IMR-90 (cell line): ENCODE measurements around the gene SMARCD1. TPM values are rescaled to one million over a fixed set of nuclear protein-coding genes. Genes with fewer than 3 reads are reported as not detected.

ENCODE experiments used
- ATAC-seq: fragments of 200-7000 bp; cut with Tn5 transposase; 2 replicates; pipeline ENCODE4 v1.9.1; 2020; ENCODE audit warnings: low read depth, mild to moderate bottlenecking, moderate library complexity
- BruUV-seq: library from RNA; stranded (reverse); fragments of 400-500 nt; replicated peaks from 2 replicates; lab custom pipeline; 2021; lab: Mats Ljungman, UMichigan
- CTCF ChIA-PET: fragments of 300-600 bp; formaldehyde crosslinking; extraction: SDS; loops from one replicate; lab custom pipeline; 2021; ENCODE audit warnings: antibody characterized with exemption; lab: Yijun Ruan, JAX
- POLR2A ChIA-PET: fragments of 300-600 bp; sonication (Branson Sonifier 250); formaldehyde crosslinking; loops from one replicate; lab custom pipeline; 2022; ENCODE audit warnings: antibody characterized with exemption; ENCODE audit not compliant: unreplicated experiment; lab: Charles Lee
- DNase-seq: peaks from one replicate; pipeline ENCODE4 v3.0.0; 2013
- H2AFZ ChIP-seq: replicated peaks from 2 replicates; pipeline ENCODE3; 2013; ENCODE audit warnings: low read length, mild to moderate bottlenecking; ENCODE audit not compliant: poor library complexity
- H2AK5ac ChIP-seq: 2 replicates; pipeline ENCODE4 v1.6.1; 2013; ENCODE audit warnings: low read depth, low read length, inconsistent platforms
- H2AK9ac ChIP-seq: replicated peaks from 2 replicates; pipeline ENCODE3; 2013; ENCODE audit warnings: mild to moderate bottlenecking, low read depth, low read length, moderate library complexity; ENCODE audit not compliant: poor library complexity
- H2BK120ac ChIP-seq: 2 replicates; pipeline ENCODE4 v1.6.1; 2013; ENCODE audit warnings: low read depth, low read length, inconsistent platforms
- H2BK15ac ChIP-seq: 3 replicates; pipeline ENCODE4 v1.6.1; 2013; ENCODE audit warnings: low read depth, low read length, inconsistent platforms
- H2BK20ac ChIP-seq: 2 replicates; pipeline ENCODE4 v1.6.1; 2013; ENCODE audit warnings: low read depth, mild to moderate bottlenecking, inconsistent platforms, low read length, moderate library complexity
- H2BK5ac ChIP-seq: 2 replicates; pipeline ENCODE4 v1.6.1; 2013; ENCODE audit warnings: mild to moderate bottlenecking, low read depth, low read length, inconsistent platforms; ENCODE audit not compliant: poor library complexity, severe bottlenecking
- H3K14ac ChIP-seq: replicated peaks from 2 replicates; pipeline ENCODE4 v1.6.1; 2013; ENCODE audit warnings: low read depth, low read length, inconsistent platforms
- H3K18ac ChIP-seq: 2 replicates; pipeline ENCODE4 v1.6.1; 2013; ENCODE audit warnings: low read depth, low read length, control low read depth
- H3K23ac ChIP-seq: 2 replicates; pipeline ENCODE4 v1.6.1; 2013; ENCODE audit warnings: low read depth, low read length, inconsistent platforms
- H3K27ac ChIP-seq: 2 replicates; pipeline ENCODE4 v1.5.1; 2013; ENCODE audit warnings: mild to moderate bottlenecking, control low read depth, low read length; ENCODE audit not compliant: insufficient read depth
- H3K27me3 ChIP-seq: 2 replicates; pipeline ENCODE4 v1.6.1; 2013; ENCODE audit warnings: low read length; ENCODE audit not compliant: control insufficient read depth, insufficient read depth
- H3K36me3 ChIP-seq: 2 replicates; pipeline ENCODE4 v1.6.1; 2013; ENCODE audit warnings: low read length, mixed read lengths; ENCODE audit not compliant: control insufficient read depth, insufficient read depth
- H3K4ac ChIP-seq: 2 replicates; pipeline ENCODE4 v1.6.1; 2013; ENCODE audit warnings: low read depth, low read length, inconsistent platforms
- H3K4me1 ChIP-seq: 2 replicates; pipeline ENCODE4 v1.6.1; 2013; ENCODE audit warnings: low read length, mixed read lengths; ENCODE audit not compliant: control insufficient read depth, insufficient read depth
- H3K4me2 ChIP-seq: 2 replicates; pipeline ENCODE4 v1.6.1; 2013; ENCODE audit warnings: low read depth, mild to moderate bottlenecking, control low read depth, low read length, moderate library complexity
- H3K4me3 ChIP-seq: 2 replicates; pipeline ENCODE4 v1.5.1; 2013; ENCODE audit warnings: low read depth, mild to moderate bottlenecking, control low read depth, low read length, moderate library complexity; ENCODE audit not compliant: insufficient read depth
- H3K56ac ChIP-seq: 2 replicates; pipeline ENCODE4 v1.6.1; 2013; ENCODE audit warnings: low read length, inconsistent platforms; ENCODE audit not compliant: insufficient read depth; ENCODE audit errors: extremely low read depth
- H3K79me1 ChIP-seq, 2 experiments: 2 replicates each; pipeline ENCODE4 v1.6.1; 2013; ENCODE audit warnings: low read length in 2 of 2, inconsistent platforms in 1 of 2, low read depth in 1 of 2
- H3K9ac ChIP-seq: 2 replicates; pipeline ENCODE4 v1.6.1; 2013; ENCODE audit warnings: low read depth, low read length, control low read depth
- H3K9me1 ChIP-seq: 2 replicates; pipeline ENCODE4 v1.6.1; 2013; ENCODE audit warnings: low read length, inconsistent platforms; ENCODE audit not compliant: insufficient read depth
- H3K9me3 ChIP-seq: 2 replicates; pipeline ENCODE4 v1.6.1; 2013; ENCODE audit warnings: low read length; ENCODE audit not compliant: control insufficient read depth, insufficient read depth
- H4K20me1 ChIP-seq: 2 replicates; pipeline ENCODE4 v1.6.1; 2013; ENCODE audit warnings: low read length, inconsistent platforms; ENCODE audit not compliant: insufficient read depth
- H4K5ac ChIP-seq: 2 replicates; pipeline ENCODE4 v1.6.1; 2013; ENCODE audit warnings: mild to moderate bottlenecking, low read depth, low read length, control low read depth
- H4K8ac ChIP-seq, 2 experiments: 2 replicates each; pipeline ENCODE4 v1.6.1; 2013; ENCODE audit warnings: low read depth in 2 of 2, low read length in 2 of 2, control low read depth in 1 of 2, inconsistent platforms in 1 of 2
- H4K91ac ChIP-seq: 2 replicates; pipeline ENCODE4 v1.6.1; 2013; ENCODE audit warnings: low read depth, low read length, inconsistent platforms; ENCODE audit not compliant: insufficient read depth
- ELK1 ChIP-seq: fragments of 150-350 bp; IDR thresholded peaks from 2 replicates; pipeline ENCODE4 v1.6.1; 2016; ENCODE audit warnings: low read depth, mild to moderate bottlenecking, low read length, moderate library complexity, borderline replicate concordance
- MXI1 ChIP-seq: IDR thresholded peaks from 2 replicates; pipeline ENCODE4 v1.6.1; 2012; ENCODE audit warnings: low read depth, mild to moderate bottlenecking, low read length, moderate library complexity, borderline replicate concordance
- POLR2A ChIP-seq: IDR thresholded peaks from 2 replicates; pipeline ENCODE4 v1.6.1; 2012; ENCODE audit warnings: mild to moderate bottlenecking, low read depth, low read length
- RCOR1 ChIP-seq: IDR thresholded peaks from 2 replicates; pipeline ENCODE4 v1.6.1; 2012; ENCODE audit warnings: mild to moderate bottlenecking, low read length, improper control_type of control experiment; ENCODE audit not compliant: insufficient replicate concordance
- USF2 ChIP-seq: fragments of 150-350 bp; IDR thresholded peaks from 2 replicates; pipeline ENCODE4 v1.6.1; 2017; ENCODE audit warnings: mild to moderate bottlenecking, antibody characterized with exemption, low read length, low read depth
- WGBS, 2 experiments: methylation state at CpG; one replicate each; pipeline versions ENCODE4 v1.1.5 to v1.1.7; 2013; ENCODE audit warnings: missing lambda C conversion rate in 2 of 2; ENCODE audit not compliant: insufficient read length in 1 of 2; ENCODE audit errors: extremely low coverage in 2 of 2; 5-methylcytosine and 5-hydroxymethylcytosine counted together
- dilution Hi-C: fragments of 300-500 bp; cut with HindIII; formaldehyde crosslinking; loops from one replicate; pipeline ENCODE4 v1.14.3; 2018; ENCODE audit warnings: low sequenced_read_pairs; ENCODE audit not compliant: unreplicated experiment
- in situ Hi-C: fragments of 300-500 bp; cut with MboI; formaldehyde crosslinking; loops from 3 replicates; pipeline ENCODE4 v1.14.3; 2019; ENCODE audit warnings: low sequenced_read_pairs, inconsistent platforms, mixed read lengths
- intact Hi-C: fragments of 100-400 bp; cut with micrococcal nuclease; formaldehyde crosslinking; loops from 2 replicates; pipeline ENCODE4 v1.10.0; 2022
- polyA plus RNA-seq, 3 experiments: library from polyadenylated mRNA; depleted of rRNA; stranded (reverse); fragments of >200 nt; gene quantifications; 2 replicates each; pipeline ENCODE4 v1.2.3, GENCODE V29; 2012; ENCODE audit warnings: low replicate concordance in 1 of 3
- total RNA-seq: library from RNA; depleted of rRNA; stranded (reverse); fragments of >200 nt; gene quantifications from 2 replicates; pipeline ENCODE4 v1.2.3, GENCODE V29; 2012

The SMARCD1 gene
- total and polyA plus RNA-seq, 2 of the 4 experiments (the other 2 are of a cell fraction) = 28.1 to 47.9 TPM

- TF ChIP-seq ELK1 = no peak
Measured at GRCh38 chr12:50088577-50089335, 3.6 kb downstream of the SMARCD1 start (continued).

GRCh38 chr12:50089730-50090129 is 4.6 kb downstream of the SMARCD1 start:
- in situ Hi-C loops (no loop called here), intact Hi-C loops (loop anchor here (5.0 kb wide), 1 partner anchor 78 kb away; the partner anchor contains the start of gene CERS5), dilution Hi-C loops (no loop called here)
- DNase-seq (no peak), ATAC-seq (no peak)
- BruUV-seq = no TSS peak
- Histone ChIP-seq H3K23ac (no peak overlapping the region), H2AK9ac (no peak overlapping the region), H3K79me1 (peaks cover 13 to 39% of the 10 kb centered on the region in 2 experiments), H3K9ac (no peak overlapping the region), H2BK15ac (no peak overlapping the region), H2AFZ (no peak overlapping the region), H3K4me1 (peaks cover 5% of the 10 kb centered on the region), H3K4me2 (no peak overlapping the region), H3K27ac (no peak overlapping the region), H2AK5ac (no peak overlapping the region), H3K9me3 (no peaks in the 10 kb centered on the region), H4K91ac (no peak overlapping the region), H4K8ac (no peak overlapping the region), H3K36me3 (peaks cover 49% of the 10 kb centered on the region), H3K14ac (no peak overlapping the region), H3K27me3 (no peaks in the 10 kb centered on the region), H2BK20ac (no peak overlapping the region), H2BK5ac (no peak overlapping the region), H3K4me3 (no peak overlapping the region), H2BK120ac (no peak overlapping the region), H3K9me1 (no peaks in the 10 kb centered on the region), H3K18ac (no peak overlapping the region), H4K5ac (no peak overlapping the region), H3K56ac (no peak overlapping the region), H4K20me1 (peaks cover 25% of the 10 kb centered on the region), H3K4ac (no peak overlapping the region)
- WGBS, 2 experiments = no CpG with 5 or more reads among the region's 7 CpGs
- TF ChIP-seq USF2 (no peak), MXI1 (no peak), RCOR1 (no peak), POLR2A (no peak)
- ChIA-PET CTCF (interaction anchor here (0.5 kb wide), 1 partner anchor 95 kb away, joined by 4 read pairs; no protein-coding TSS in a partner anchor), POLR2A (no interaction called here)
